ENCODE data around the gene SCAPER.

DNA sequence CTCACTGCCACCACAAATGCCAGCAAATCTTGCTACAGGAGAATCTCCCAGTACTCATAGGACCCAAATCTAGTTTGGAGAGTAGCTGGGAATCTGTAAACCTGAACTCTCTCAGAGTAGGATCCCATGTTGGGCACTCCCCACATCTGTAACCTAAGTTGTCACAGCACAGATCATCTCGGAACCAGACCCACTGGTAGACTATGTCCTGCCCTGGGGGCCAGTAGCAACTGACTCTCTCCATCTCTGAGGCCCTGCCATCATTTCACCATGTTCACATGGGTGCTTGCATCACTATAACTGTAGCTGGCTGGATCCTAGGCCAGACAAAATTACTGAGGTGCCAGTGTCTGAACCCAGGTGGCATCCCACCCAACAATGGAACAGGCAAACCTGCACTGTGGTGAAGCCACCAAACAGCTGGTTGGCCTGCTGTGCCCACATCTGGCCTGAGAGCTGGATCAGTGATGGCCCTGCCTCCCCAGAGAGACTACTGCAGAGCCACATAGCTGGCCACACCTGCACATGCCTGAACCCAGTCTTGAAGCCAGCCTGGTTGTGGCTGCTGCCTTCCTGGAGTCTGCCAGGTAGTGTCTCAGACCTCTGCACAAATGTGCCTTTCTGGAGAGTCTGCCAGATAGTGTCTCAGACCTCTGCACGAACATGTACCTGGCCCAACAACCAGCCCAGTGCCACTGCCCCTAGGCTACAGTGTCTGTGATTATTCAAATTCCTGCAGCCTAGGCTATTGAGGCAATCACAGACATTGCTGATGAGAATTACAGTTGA lies 486.6 kb downstream of the SCAPER start:
- TF ChIP-seq, protein P1, sequence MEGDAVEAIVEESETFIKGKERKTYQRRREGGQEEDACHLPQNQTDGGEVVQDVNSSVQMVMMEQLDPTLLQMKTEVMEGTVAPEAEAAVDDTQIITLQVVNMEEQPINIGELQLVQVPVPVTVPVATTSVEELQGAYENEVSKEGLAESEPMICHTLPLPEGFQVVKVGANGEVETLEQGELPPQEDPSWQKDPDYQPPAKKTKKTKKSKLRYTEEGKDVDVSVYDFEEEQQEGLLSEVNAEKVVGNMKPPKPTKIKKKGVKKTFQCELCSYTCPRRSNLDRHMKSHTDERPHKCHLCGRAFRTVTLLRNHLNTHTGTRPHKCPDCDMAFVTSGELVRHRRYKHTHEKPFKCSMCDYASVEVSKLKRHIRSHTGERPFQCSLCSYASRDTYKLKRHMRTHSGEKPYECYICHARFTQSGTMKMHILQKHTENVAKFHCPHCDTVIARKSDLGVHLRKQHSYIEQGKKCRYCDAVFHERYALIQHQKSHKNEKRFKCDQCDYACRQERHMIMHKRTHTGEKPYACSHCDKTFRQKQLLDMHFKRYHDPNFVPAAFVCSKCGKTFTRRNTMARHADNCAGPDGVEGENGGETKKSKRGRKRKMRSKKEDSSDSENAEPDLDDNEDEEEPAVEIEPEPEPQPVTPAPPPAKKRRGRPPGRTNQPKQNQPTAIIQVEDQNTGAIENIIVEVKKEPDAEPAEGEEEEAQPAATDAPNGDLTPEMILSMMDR (IDR thresholded peaks at IDR 0.05; ENCODE audit: insufficient read depth, low read length), result no peak
- TF ChIP-seq POLR2AphosphoS5 (IDR thresholded peaks at IDR 0.05; ENCODE audit: low read depth), result no peak
- TF ChIP-seq, protein P2, sequence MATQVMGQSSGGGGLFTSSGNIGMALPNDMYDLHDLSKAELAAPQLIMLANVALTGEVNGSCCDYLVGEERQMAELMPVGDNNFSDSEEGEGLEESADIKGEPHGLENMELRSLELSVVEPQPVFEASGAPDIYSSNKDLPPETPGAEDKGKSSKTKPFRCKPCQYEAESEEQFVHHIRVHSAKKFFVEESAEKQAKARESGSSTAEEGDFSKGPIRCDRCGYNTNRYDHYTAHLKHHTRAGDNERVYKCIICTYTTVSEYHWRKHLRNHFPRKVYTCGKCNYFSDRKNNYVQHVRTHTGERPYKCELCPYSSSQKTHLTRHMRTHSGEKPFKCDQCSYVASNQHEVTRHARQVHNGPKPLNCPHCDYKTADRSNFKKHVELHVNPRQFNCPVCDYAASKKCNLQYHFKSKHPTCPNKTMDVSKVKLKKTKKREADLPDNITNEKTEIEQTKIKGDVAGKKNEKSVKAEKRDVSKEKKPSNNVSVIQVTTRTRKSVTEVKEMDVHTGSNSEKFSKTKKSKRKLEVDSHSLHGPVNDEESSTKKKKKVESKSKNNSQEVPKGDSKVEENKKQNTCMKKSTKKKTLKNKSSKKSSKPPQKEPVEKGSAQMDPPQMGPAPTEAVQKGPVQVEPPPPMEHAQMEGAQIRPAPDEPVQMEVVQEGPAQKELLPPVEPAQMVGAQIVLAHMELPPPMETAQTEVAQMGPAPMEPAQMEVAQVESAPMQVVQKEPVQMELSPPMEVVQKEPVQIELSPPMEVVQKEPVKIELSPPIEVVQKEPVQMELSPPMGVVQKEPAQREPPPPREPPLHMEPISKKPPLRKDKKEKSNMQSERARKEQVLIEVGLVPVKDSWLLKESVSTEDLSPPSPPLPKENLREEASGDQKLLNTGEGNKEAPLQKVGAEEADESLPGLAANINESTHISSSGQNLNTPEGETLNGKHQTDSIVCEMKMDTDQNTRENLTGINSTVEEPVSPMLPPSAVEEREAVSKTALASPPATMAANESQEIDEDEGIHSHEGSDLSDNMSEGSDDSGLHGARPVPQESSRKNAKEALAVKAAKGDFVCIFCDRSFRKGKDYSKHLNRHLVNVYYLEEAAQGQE (IDR thresholded peaks at IDR 0.05; ENCODE audit: insufficient replicate concordance, low read depth), result no peak
- TF ChIP-seq SPI1 (IDR thresholded peaks at IDR 0.05; ENCODE audit: borderline replicate concordance, low read depth), result no peak

All from HL-60 (cell line).